Liver (tissue), 3 donors: ENCODE results near the gene PPP1R11.

ENCODE experiments used
- ATF3 ChIP-seq: IDR thresholded peaks from 2 replicates; pipeline ENCODE4 v1.6.1; 2016; ENCODE audit warnings: antibody characterized with exemption
- CTCF ChIP-seq: fragments of 150-350 bp; IDR thresholded peaks from 2 replicates; pipeline ENCODE4 v1.5.1; 2017; ENCODE audit warnings: improper control_type of control experiment, low read depth, low read length; ENCODE audit not compliant: missing input control
- JUND ChIP-seq, 2 donors: IDR thresholded peaks; 2 replicates each; pipeline ENCODE4 v1.6.1; 2016; ENCODE audit warnings: antibody characterized with exemption in 2 of 2
- MAX ChIP-seq: IDR thresholded peaks from 2 replicates; pipeline ENCODE4 v1.6.1; 2016; ENCODE audit warnings: antibody characterized with exemption
- RAD21 ChIP-seq, 2 donors: IDR thresholded peaks; 2 replicates each; pipeline ENCODE4 v1.6.1; 2016; ENCODE audit warnings: antibody characterized with exemption in 2 of 2, mild to moderate bottlenecking in 2 of 2
- REST ChIP-seq: IDR thresholded peaks from 2 replicates; pipeline ENCODE4 v1.6.1; 2016; ENCODE audit warnings: antibody characterized with exemption, mild to moderate bottlenecking
- TAF1 ChIP-seq: conservative IDR thresholded peaks from 2 replicates; pipeline ENCODE4 v1.6.1; 2016; ENCODE audit warnings: antibody characterized with exemption, mild to moderate bottlenecking
- YY1 ChIP-seq: IDR thresholded peaks from 2 replicates; pipeline ENCODE4 v1.6.1; 2016; ENCODE audit warnings: antibody characterized with exemption, mild to moderate bottlenecking
- donor health status: healthy.
- donor health status: healthy.

GRCh38 chr6:30077218-30077617, 10.2 kb downstream of the PPP1R11 start:
- TF ChIP-seq MAX (no peak), CTCF (no peak), TAF1 (no peak), RAD21 (IDR thresholded peaks at IDR 0.05) (no peak), ATF3 (no peak), JUND (IDR thresholded peaks at IDR 0.05) (no peak), REST (no peak), YY1 (no peak)
